Stimulated activated CD4-positive, alpha-beta T cell treated with anti-CD3 and anti-CD28 coated beads, TNF-alpha, amount 100 ng/mL, for 1 hour (primary cell): ENCODE measurements around the gene TMEM144.

Experiments
- DNase-seq, 3 donors: peaks; one replicate each; pipeline ENCODE4 v3.0.0-alpha.2; 2020; ENCODE audit warnings: low read depth in 3 of 3, low spot score in 1 of 3

Gene TMEM144

DNA sequence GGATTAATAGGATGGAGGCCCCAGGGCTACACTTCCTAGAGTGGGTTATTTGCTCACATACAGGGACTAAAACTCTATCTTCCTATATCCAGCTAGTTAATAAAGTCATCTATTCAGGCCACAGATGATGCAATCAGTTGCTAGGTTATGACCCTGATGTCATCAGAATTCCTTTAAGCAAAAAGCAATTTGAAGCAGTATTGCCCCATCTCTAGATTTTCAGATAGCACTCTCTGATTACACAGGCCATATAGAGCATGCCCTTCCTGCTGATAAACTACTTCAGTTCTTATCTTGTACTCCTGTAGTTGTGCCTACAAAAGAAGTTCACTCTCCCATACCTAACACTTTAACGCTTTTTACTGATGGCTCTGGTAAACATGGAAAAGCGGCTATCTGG is 84.8 kb downstream of the TMEM144 start:
- no peak for DNase-seq

DNA sequence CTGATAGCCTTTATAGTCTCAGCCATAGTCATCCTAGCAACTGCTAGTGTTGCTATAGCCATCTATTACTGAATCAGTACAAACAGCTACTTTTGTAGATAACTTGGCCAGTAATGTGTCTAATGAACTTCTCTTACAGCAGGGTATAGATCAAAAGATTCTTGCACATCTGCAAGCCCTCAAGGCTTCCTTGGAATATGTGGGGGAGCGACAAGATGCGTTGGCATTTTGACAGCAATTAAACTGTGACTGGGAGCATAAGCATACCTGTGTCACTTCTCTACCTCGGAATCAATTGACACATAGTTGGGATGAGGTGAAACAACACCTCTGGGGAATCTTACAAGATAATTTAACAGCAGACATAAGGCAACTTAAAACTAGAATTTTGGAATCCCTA is 87.6 kb downstream of the TMEM144 start:
- no peak for DNase-seq

DNA sequence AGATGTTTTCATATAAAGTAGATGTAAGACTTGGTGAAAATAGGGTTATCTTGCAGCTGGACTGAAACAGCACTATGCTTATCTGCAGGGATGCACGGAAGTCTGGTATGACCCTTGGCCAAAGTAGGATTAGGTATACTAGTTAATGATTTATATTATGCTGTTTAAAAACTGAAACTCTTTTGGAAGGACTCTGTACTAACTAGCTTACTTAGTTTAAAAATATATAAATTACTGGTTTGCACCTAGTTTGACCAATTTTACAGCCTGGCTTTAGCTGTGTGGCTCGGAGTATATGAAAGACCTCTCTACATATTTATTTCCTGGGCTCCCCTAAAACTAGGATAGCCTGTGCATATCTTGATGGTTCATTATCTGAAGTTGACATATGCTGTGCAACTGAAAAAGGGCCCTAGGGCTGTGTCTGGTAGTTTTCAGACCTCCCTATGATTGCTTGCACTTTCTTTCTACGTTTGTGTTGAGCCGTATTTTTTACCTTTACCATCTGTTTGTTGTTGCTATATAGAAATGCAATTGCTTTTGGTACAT is 89.2 kb downstream of the TMEM144 start:
- no peak for DNase-seq

DNA sequence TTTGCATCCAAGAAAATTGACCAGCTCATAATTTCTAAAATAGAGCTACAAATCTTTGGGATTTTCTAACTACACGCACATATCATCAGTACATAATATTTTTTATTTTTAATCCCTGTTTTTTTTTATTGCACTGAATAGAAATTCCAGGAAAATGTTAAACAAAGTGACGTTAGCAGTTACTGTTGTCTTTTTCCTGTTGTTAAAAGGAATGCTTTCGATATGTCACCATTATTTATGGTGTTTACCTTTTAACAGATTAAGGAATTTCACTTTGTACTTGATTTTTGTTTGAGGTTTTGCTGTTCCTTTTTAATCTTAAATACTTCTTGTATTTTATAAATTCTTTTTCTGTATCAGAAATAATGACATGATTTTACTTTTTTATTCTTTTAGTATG is 89.7 kb downstream of the TMEM144 start:
- DNase-seq: no peak

DNA sequence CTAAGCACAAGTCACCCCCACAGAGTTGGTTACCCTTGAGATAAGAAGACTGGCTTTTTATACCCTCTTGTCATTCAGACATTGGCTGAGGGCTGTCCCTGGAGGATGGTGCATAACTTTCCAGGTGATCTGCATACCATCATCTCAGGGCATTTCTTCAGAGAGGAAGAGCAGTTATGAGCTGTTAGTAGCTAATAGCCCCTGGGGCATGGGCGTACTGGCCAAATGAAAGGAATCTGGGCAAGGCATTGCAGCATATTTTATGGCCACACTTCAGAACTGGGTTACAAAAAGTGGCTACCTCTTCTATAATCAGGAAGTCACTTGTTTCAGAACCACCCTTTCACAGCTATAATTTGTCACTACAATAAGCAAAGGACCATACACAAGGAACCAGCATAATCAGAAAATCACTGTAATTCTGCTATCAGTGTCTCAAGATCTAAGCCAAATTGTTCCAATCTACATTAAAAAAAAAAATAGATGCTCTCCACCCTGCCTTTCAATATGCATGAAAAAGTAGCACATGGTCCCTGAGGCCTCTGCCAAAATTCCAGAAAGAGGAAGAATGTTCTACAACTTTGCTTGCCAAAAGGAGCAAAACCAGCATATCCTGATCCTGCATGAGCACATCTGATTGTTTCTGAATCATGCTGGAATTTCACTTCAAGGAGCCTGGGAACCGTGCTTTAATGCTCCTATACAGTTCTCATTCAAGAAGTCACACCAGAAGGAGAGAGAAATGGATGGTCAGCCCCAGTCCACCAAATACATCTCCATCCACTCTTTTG is 92.0 kb downstream of the TMEM144 start:
- no peak for DNase-seq

DNA sequence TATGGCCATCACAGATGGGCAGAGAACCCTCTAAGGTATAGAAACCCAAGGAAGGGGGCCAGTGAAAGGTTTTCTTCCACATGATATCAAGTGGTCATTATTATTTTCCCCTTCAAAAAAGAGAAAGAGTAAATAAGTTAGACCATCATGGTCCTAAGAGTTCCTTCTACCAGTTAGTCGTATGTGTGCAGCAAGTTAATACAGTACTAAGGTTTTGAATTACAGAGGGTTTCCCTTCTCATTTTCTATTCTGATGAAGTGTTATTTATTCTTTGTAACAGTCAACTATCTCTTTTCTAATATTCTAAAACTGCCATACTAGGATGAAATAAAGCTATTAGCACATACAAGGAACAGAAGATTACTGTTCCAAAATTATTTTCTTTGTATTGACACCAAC is 94.4 kb downstream of the TMEM144 start:
- DNase-seq: no peak
